Muscle layer of duodenum (tissue), 2 donors: ENCODE measurements around the gene AURKAIP1.

ENCODE experiments used
- H3K27ac ChIP-seq: one replicate; pipeline ENCODE4 v1.7.0; 2013; ENCODE audit warnings: mild to moderate bottlenecking, low read length
- H3K27me3 ChIP-seq: one replicate; pipeline ENCODE4 v1.7.0; 2013; ENCODE audit warnings: low read depth, mild to moderate bottlenecking, control low read depth, low read length
- H3K36me3 ChIP-seq, 2 donors: one replicate each; pipeline ENCODE4 v1.7.0; 2013; ENCODE audit warnings: low read length in 2 of 2, control low read depth in 1 of 2, mild to moderate bottlenecking in 1 of 2; ENCODE audit not compliant: insufficient read depth in 2 of 2, control insufficient read depth in 1 of 2
- H3K4me1 ChIP-seq, 2 donors: one replicate each; pipeline ENCODE4 v1.7.0; 2013; ENCODE audit warnings: low read length in 2 of 2, mild to moderate bottlenecking in 2 of 2, control low read depth in 1 of 2, moderate library complexity in 1 of 2; ENCODE audit not compliant: insufficient read depth in 2 of 2, control insufficient read depth in 1 of 2
- H3K4me3 ChIP-seq, 2 donors: one replicate each; pipeline ENCODE4 v1.7.0; 2013; ENCODE audit warnings: low read length in 2 of 2, low read depth in 1 of 2, mild to moderate bottlenecking in 1 of 2
- H3K9me3 ChIP-seq, 2 donors: one replicate each; pipeline ENCODE4 v1.7.0; 2013; ENCODE audit warnings: low read length in 2 of 2, control low read depth in 1 of 2, mild to moderate bottlenecking in 1 of 2; ENCODE audit not compliant: control insufficient read depth in 1 of 2
- donor health status: healthy.

The AURKAIP1 gene

DNA sequence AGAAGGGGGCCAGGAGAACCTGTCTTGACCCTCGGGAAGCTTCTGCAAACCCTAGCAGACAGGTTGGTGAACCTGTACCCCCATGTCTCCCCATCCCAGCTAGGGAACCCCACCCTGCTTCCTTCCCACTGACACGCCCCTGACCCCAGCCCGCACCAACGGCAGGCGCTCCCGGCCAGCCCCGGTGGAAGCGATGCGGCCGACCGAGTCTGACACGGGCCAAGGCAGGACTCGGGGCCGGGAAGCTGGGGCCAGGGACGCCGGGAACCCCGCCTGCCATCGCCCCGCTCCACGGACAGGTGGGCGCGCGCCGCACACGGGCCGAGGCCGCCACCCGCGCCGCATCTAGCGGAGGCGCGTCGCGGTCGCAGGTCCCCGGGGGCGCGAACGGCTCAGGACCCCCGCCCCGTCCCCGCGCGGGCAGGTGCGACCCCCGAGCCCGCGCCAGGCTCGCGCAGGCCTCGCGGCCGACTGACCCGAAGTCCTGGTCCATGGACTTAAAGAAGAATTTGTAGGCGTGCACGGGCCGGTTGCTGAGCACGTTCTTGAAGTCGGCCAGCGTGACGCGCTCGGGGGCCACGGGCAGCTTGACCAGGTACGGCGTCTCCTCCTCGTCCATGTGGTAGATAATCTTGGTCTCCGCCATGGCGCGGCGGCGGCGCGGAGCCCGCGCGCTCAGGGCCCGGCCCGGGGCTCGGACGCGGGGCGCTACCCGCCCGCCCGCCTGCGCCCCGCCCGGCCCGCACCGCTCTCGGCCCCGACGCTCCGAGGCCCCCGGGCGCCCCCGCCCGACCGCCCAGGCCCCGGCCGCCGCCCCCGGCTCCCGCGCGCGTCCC is 26.4 kb downstream of the AURKAIP1 start:
- Histone ChIP-seq H3K4me3 (peak overlapping the region; percentile 61 to 73), H3K27me3 (peaks cover 7% of the 10 kb centered on the region), H3K36me3 (peaks cover 0 to 4% of the 10 kb centered on the region in 2 donors), H3K9me3 (no peaks in the 10 kb centered on the region), H3K27ac (peak overlapping the region; percentile 51), H3K4me1 (peaks cover 9 to 64% of the 10 kb centered on the region in 2 donors)

- peak overlapping the region; percentile 51 for H3K27ac ChIP-seq
- peak overlapping the region; percentile 61 to 73 for H3K4me3 ChIP-seq
- H3K27me3 ChIP-seq, result peaks cover 5% of the 10 kb centered on the region
- H3K4me1 ChIP-seq, result peaks cover 9 to 56% of the 10 kb centered on the region in 2 donors
- H3K36me3 ChIP-seq, result no peaks in the 10 kb centered on the region
- no peaks in the 10 kb centered on the region for H3K9me3 ChIP-seq
Observed at GRCh38 chr1:1347663-1348419, 27.2 kb downstream of the AURKAIP1 start.

DNA sequence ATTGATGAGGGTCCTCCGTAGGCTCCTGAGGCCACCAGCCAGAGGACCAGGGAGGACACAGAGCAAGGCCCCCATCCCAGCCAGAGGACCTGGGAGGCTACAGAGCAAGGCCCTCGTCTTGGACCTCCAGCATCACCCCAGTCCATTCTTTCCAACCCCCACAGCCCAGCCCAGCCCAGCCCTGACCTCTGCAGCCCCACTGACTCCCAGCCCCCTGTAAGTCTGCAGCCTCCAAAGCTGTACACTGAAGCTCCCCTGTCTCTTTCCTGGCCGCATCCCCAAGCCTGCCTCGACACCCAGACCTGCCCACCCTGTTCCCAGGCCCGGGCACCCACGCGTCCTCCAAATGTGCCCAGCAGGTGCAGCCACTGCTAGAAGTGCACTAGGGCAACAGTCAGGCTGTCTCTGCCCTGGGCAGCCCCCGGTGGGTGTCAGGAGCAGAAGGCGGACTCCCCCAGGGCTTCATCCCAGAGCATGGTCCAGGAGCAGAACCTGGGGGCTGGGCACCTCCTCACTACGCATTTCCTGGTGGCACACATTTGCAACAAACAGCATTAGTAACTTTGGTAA is 27.9 kb downstream of the AURKAIP1 start:
- Histone ChIP-seq H3K27me3 (no peaks in the 10 kb centered on the region), H3K27ac (no peak overlapping the region), H3K4me3 (peak overlapping the region; percentile 61 to 73), H3K4me1 (peaks cover 9 to 48% of the 10 kb centered on the region in 2 donors), H3K9me3 (no peaks in the 10 kb centered on the region), H3K36me3 (peaks cover 0 to 4% of the 10 kb centered on the region in 2 donors)

GRCh38 chr1:1346501-1346890 is 28.5 kb downstream of the AURKAIP1 start:
- H3K27ac ChIP-seq, result no peak overlapping the region
- no peaks in the 10 kb centered on the region for H3K9me3 ChIP-seq
- H3K4me1 ChIP-seq, result peaks cover 9 to 42% of the 10 kb centered on the region in 2 donors
- H3K4me3 ChIP-seq, result peak overlapping the region in 1 of 2 donors; percentile 17
- H3K27me3 ChIP-seq, result no peaks in the 10 kb centered on the region
- peaks cover 0 to 10% of the 10 kb centered on the region in 2 donors for H3K36me3 ChIP-seq

DNA sequence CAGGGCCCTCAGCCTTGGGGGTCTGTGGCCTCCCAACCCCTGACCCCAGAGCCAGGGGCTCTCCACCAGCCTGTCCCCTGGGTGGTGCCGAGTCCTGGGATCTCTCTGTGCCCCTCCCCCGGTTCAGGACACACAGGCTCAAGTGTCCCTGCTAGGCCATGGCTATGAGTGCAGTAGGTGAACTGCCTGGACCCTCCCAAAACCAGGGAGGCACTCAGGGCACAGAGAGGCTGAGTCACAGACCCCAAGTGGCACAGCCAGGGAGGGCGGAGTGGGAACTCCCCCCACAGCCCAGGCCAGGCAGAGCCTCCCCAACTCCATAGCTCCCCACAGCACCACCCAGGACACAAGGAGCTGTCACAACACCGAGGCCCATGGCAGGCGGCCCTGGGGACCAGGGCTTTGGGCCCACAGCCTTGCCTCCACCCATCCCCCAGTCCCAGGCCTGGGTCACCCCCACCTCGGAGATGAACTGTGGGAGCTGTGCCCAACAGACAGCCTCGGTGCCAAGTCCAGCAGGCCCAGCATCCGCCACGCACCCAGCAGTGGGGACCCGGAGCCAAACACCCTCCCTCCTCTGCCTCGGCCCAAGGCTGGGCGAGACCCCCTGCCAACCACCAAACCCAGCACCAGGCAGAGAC is 29.0 kb downstream of the AURKAIP1 start:
- Histone ChIP-seq H3K4me1 (peaks cover 9 to 40% of the 10 kb centered on the region in 2 donors), H3K27me3 (no peaks in the 10 kb centered on the region), H3K4me3 (peak overlapping the region in 1 of 2 donors; percentile 17), H3K27ac (no peak overlapping the region), H3K9me3 (no peaks in the 10 kb centered on the region), H3K36me3 (peaks cover 0 to 14% of the 10 kb centered on the region in 2 donors)

- Histone ChIP-seq H3K4me3 (no peak overlapping the region), H3K4me1 (peaks cover 9 to 40% of the 10 kb centered on the region in 2 donors), H3K36me3 (peaks cover 3 to 15% of the 10 kb centered on the region in 2 donors), H3K9me3 (no peaks in the 10 kb centered on the region), H3K27me3 (no peaks in the 10 kb centered on the region), H3K27ac (no peak overlapping the region)
Observed at GRCh38 chr1:1345384-1345783, 29.6 kb downstream of the AURKAIP1 start.

DNA sequence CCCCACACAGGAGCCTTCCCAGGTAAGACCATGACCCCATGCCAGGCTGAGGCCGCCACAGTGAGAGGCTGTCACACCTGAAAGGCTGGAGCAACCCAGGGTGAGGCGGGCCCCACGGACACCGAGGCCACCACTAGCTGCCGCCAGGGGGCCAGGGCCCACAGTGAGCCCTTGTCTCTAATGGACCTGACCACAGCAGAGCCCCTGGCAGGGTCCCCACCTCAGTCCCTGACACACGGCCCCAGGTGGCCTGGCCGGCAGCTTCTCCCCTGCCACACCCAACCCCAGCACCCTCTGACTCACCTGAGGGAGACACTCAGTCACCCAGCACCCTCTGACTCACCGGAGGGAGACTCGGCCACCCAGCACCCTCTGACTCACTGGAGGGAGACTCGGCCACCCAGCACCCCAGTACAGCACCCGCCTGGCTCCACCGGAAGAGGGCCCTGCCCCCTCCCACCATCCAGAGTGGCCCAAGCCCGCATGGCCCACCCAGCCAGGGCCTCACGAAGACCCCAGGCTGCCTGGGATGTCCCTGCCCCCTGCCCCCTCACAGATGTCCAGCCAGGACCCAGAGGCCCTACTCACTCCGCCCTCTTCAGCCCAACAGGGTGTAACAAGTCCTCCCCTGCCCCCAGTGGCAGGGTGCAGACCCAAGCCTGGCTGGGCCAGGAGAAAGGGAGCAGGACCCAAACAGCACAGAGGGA is 30.2 kb downstream of the AURKAIP1 start:
- Histone ChIP-seq H3K4me1 (peaks cover 9 to 40% of the 10 kb centered on the region in 2 donors), H3K9me3 (no peaks in the 10 kb centered on the region), H3K27me3 (no peaks in the 10 kb centered on the region), H3K36me3 (peaks cover 3 to 21% of the 10 kb centered on the region in 2 donors), H3K27ac (no peak overlapping the region), H3K4me3 (no peak overlapping the region)

GRCh38 chr1:1343811-1344421 is 31.1 kb downstream of the AURKAIP1 start:
- Histone ChIP-seq H3K27me3 (no peaks in the 10 kb centered on the region), H3K36me3 (peaks cover 3 to 28% of the 10 kb centered on the region in 2 donors), H3K9me3 (no peaks in the 10 kb centered on the region), H3K4me3 (no peak overlapping the region), H3K4me1 (peaks cover 9 to 40% of the 10 kb centered on the region in 2 donors), H3K27ac (no peak overlapping the region)

DNA sequence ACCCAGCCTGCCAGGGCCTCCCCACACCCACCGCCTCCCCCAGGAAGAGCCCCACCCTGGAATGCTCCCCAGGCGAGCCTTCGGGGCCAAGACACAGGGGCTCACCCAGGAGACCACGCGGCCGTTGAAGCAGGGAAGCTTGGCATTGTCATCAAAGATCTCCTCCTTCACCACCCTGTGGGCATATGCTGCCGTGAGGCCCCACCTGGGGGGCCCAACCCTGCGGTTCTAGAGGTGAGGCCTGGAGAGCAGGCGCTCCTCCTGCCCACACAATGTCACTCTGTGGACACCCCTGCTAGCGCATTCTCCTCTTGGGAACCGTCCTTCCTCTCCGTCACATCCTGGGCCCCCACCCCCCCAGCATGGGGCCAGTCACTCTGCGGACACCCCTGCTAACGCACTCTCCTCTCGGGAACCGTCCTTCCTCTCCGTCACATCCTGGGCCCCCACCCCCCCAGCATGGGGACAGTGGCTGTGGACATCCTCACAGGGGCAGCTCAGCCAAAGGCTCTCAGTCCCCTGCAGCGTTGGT is 32.4 kb downstream of the AURKAIP1 start:
- H3K4me1 ChIP-seq, result peaks cover 9 to 31% of the 10 kb centered on the region in 2 donors

GRCh38 chr1:1342061-1342562 is 32.9 kb downstream of the AURKAIP1 start:
- Histone ChIP-seq H3K4me1 (peaks cover 3 to 26% of the 10 kb centered on the region in 2 donors), H3K9me3 (no peaks in the 10 kb centered on the region), H3K27ac (no peak overlapping the region), H3K27me3 (no peaks in the 10 kb centered on the region), H3K36me3 (peaks cover 3 to 44% of the 10 kb centered on the region in 2 donors), H3K4me3 (no peak overlapping the region)

More for the DNA sequence above, 32.4 kb downstream of the AURKAIP1 start:
- Histone ChIP-seq H3K27me3 (no peaks in the 10 kb centered on the region), H3K9me3 (no peaks in the 10 kb centered on the region), H3K4me3 (no peak overlapping the region), H3K27ac (no peak overlapping the region), H3K36me3 (peaks cover 3 to 39% of the 10 kb centered on the region in 2 donors)
